ENCODE data around the gene CYP27C1. TPM values are rescaled to one million over a fixed set of nuclear protein-coding genes. Genes with fewer than 3 reads are reported as not detected.

Gene CYP27C1
- polyA plus RNA-seq, 2 of the 4 experiments (the other 2 are of a cell fraction), result 2.2 to 4.6 TPM

DNA sequence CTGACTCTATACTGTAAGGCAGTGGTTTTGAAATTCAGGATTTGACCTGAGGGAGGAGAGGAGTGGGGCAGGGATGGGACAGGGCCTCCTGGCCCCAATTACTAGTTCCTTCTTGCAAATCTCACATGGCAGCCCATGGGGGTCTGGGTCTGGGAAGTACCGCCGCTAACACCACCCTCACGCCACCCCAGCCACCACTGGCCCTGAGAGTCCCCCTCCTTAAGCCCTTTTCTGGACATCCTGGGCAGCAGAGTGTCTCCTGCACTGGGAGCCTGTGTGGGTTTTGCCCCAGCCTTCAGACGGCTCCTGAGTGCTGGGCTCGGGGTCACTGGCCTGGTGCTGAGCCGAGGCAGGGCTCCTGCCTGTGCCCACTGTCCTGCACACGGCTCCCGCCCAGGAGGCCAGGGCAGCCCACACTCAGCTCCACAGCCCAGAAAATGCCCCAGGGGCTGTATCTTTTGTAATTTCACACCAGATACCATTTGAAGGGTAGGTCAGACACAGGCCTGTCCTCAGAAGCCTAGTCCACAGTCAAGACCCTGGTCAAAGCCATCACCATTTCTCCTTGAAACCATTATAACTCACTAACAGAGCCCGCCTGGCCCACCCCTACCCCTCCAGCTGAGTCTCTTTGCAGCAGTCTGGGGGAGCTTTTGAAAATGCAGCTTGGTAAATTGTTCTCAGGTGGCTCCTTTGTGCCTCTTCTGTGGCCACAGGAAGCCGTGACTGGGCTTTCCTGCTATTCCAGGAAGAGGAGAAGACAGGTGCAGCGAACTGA, 55.1 kb downstream of the CYP27C1 start:
- no peak for FAIRE-seq
- Histone ChIP-seq H3K4me2 (no peak overlapping the region), H3K9me3 (no peaks in the 10 kb centered on the region), H3K4me1 (peaks cover 11% of the 10 kb centered on the region; the same call in 2 of the 3 replicates), H3K27ac (peak overlapping the region in 1 of 2 experiments; percentile 32; a peak in 2 of 6 replicates), H3K4me3 (no peak overlapping the region)
- DNase-seq (ENCODE audit: low read depth in 1 of 2, low spot score in 1 of 2), result no peak
- peak in 1 of 2 experiments; percentile 24; a peak in 2 of 6 replicates for ATAC-seq
- CTCF ChIA-PET, result interaction anchor here (1.5 to 2.1 kb wide), 4 partner anchors 9 to 115 kb away, joined by 4 to 10 read pairs (median 5); no protein-coding TSS in a partner anchor
- POLR2A ChIA-PET, result no interaction called here
- 77% methylated on average over 11 of the region's 11 CpGs for WGBS (ENCODE audit: missing lambda C conversion rate)
- TF ChIP-seq EP300 (IDR thresholded peaks at IDR 0.05) (no peak), EHMT2 (IDR thresholded peaks at IDR 0.05; ENCODE audit: low read depth) (no peak), HOXA7 (CRISPR knock-in tag; IDR thresholded peaks at IDR 0.05) (no peak), CHD2 (IDR thresholded peaks at IDR 0.05; ENCODE audit: low read length, partially characterized antibody) (no peak), MYC (IDR thresholded peaks at IDR 0.05; ENCODE audit: borderline replicate concordance, low read length) (no peak), HDAC2 (IDR thresholded peaks at IDR 0.05) (no peak), NR3C1 (IDR thresholded peaks at IDR 0.05) (no peak), POLR2AphosphoS2 (conservative IDR thresholded peaks at IDR 0.05; ENCODE audit: low read length) (no peak), RCOR1 (IDR thresholded peaks at IDR 0.05; ENCODE audit: low read depth, low read length) (no peak), CHD4 (IDR thresholded peaks at IDR 0.05; ENCODE audit: borderline replicate concordance) (no peak)
- TF ChIP-seq, protein P1, sequence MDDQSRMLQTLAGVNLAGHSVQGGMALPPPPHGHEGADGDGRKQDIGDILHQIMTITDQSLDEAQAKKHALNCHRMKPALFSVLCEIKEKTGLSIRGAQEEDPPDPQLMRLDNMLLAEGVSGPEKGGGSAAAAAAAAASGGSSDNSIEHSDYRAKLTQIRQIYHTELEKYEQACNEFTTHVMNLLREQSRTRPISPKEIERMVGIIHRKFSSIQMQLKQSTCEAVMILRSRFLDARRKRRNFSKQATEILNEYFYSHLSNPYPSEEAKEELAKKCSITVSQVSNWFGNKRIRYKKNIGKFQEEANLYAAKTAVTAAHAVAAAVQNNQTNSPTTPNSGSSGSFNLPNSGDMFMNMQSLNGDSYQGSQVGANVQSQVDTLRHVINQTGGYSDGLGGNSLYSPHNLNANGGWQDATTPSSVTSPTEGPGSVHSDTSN (IDR thresholded peaks at IDR 0.05), result no peak

- FAIRE-seq (no peak), DNase-seq (ENCODE audit: low read depth in 1 of 2, low spot score in 1 of 2) (no peak), ATAC-seq (no peak)
- TF ChIP-seq NPAS2 (CRISPR knock-in tag; IDR thresholded peaks at IDR 0.05; ENCODE audit: borderline replicate concordance) (no peak), ELK1 (IDR thresholded peaks at IDR 0.05; ENCODE audit: low read depth, low read length) (no peak), CBX8 (IDR thresholded peaks at IDR 0.05) (no peak), ZFP36 (IDR thresholded peaks at IDR 0.05; ENCODE audit: borderline replicate concordance, partially characterized antibody) (no peak), CHD2 (IDR thresholded peaks at IDR 0.05; ENCODE audit: low read length, partially characterized antibody) (no peak), NR3C1 (IDR thresholded peaks at IDR 0.05) (no peak), GATA3 (IDR thresholded peaks at IDR 0.05; ENCODE audit: borderline replicate concordance) (no peak), PHF8 (IDR thresholded peaks at IDR 0.05; ENCODE audit: borderline replicate concordance, low read depth) (no peak), TP53 (CRISPR knock-in tag; IDR thresholded peaks at IDR 0.05) (no peak), SMC3 (IDR thresholded peaks at IDR 0.05) (no peak), CHD4 (IDR thresholded peaks at IDR 0.05; ENCODE audit: borderline replicate concordance) (no peak), RNF2 (IDR thresholded peaks at IDR 0.05; ENCODE audit: borderline replicate concordance, low read depth) (no peak), ZC3H11A (IDR thresholded peaks at IDR 0.05) (no peak), HOXA7 (CRISPR knock-in tag; IDR thresholded peaks at IDR 0.05) (no peak), KDM5A (IDR thresholded peaks at IDR 0.05) (no peak)
- TF ChIP-seq, protein P2, sequence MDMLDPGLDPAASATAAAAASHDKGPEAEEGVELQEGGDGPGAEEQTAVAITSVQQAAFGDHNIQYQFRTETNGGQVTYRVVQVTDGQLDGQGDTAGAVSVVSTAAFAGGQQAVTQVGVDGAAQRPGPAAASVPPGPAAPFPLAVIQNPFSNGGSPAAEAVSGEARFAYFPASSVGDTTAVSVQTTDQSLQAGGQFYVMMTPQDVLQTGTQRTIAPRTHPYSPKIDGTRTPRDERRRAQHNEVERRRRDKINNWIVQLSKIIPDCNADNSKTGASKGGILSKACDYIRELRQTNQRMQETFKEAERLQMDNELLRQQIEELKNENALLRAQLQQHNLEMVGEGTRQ (IDR thresholded peaks at IDR 0.05), result no peak
- TF ChIP-seq, protein P3, sequence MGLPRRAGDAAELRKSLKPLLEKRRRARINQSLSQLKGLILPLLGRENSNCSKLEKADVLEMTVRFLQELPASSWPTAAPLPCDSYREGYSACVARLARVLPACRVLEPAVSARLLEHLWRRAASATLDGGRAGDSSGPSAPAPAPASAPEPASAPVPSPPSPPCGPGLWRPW (IDR thresholded peaks at IDR 0.05), result no peak
- TF ChIP-seq, protein P4, sequence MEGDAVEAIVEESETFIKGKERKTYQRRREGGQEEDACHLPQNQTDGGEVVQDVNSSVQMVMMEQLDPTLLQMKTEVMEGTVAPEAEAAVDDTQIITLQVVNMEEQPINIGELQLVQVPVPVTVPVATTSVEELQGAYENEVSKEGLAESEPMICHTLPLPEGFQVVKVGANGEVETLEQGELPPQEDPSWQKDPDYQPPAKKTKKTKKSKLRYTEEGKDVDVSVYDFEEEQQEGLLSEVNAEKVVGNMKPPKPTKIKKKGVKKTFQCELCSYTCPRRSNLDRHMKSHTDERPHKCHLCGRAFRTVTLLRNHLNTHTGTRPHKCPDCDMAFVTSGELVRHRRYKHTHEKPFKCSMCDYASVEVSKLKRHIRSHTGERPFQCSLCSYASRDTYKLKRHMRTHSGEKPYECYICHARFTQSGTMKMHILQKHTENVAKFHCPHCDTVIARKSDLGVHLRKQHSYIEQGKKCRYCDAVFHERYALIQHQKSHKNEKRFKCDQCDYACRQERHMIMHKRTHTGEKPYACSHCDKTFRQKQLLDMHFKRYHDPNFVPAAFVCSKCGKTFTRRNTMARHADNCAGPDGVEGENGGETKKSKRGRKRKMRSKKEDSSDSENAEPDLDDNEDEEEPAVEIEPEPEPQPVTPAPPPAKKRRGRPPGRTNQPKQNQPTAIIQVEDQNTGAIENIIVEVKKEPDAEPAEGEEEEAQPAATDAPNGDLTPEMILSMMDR (IDR thresholded peaks at IDR 0.05), result no peak
- TF ChIP-seq, protein P5, sequence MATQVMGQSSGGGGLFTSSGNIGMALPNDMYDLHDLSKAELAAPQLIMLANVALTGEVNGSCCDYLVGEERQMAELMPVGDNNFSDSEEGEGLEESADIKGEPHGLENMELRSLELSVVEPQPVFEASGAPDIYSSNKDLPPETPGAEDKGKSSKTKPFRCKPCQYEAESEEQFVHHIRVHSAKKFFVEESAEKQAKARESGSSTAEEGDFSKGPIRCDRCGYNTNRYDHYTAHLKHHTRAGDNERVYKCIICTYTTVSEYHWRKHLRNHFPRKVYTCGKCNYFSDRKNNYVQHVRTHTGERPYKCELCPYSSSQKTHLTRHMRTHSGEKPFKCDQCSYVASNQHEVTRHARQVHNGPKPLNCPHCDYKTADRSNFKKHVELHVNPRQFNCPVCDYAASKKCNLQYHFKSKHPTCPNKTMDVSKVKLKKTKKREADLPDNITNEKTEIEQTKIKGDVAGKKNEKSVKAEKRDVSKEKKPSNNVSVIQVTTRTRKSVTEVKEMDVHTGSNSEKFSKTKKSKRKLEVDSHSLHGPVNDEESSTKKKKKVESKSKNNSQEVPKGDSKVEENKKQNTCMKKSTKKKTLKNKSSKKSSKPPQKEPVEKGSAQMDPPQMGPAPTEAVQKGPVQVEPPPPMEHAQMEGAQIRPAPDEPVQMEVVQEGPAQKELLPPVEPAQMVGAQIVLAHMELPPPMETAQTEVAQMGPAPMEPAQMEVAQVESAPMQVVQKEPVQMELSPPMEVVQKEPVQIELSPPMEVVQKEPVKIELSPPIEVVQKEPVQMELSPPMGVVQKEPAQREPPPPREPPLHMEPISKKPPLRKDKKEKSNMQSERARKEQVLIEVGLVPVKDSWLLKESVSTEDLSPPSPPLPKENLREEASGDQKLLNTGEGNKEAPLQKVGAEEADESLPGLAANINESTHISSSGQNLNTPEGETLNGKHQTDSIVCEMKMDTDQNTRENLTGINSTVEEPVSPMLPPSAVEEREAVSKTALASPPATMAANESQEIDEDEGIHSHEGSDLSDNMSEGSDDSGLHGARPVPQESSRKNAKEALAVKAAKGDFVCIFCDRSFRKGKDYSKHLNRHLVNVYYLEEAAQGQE (IDR thresholded peaks at IDR 0.05), result no peak
- CTCF ChIA-PET, result interaction anchor here (1.0 to 1.2 kb wide), 3 partner anchors 10 to 96 kb away, joined by 3 to 5 read pairs (median 4); no protein-coding TSS in a partner anchor
- Histone ChIP-seq H3K9me3 (no peaks in the 10 kb centered on the region), H3K4me1 (peaks cover 11% of the 10 kb centered on the region; the same call in 2 of the 3 replicates), H3K4me2 (no peak overlapping the region), H3K4me3 (no peak overlapping the region), H3K27ac (no peak overlapping the region)
- POLR2A ChIA-PET, result no interaction called here
- 81% methylated on average over 3 of the region's 3 CpGs for WGBS (ENCODE audit: missing lambda C conversion rate)
Observed at GRCh38 chr2:127163921-127164320, 56.2 kb downstream of the CYP27C1 start.
